ENCODE measurements around the gene NTNG1.

Gene NTNG1

GRCh38 chr1:107487506-107487905, 346.7 kb downstream of the NTNG1 start:
- DNase-seq (no peak), ATAC-seq (replicated peaks) (no peak)
- peaks cover 12 to 26% of the 10 kb centered on the region in 2 donors for H3K27me3 Mint-ChIP-seq
- no peaks in the 10 kb centered on the region for H3K4me1 Mint-ChIP-seq (ENCODE audit: low read depth in 2 of 2)
- no peaks in the 10 kb centered on the region for H3K36me3 Mint-ChIP-seq (ENCODE audit: insufficient read depth)
- H3K27ac Mint-ChIP-seq = no peak overlapping the region
- no peak overlapping the region for H3K4me3 Mint-ChIP-seq
- H3K9me3 Mint-ChIP-seq = no peaks in the 10 kb centered on the region

GRCh38 chr1:107491582-107491981, 350.7 kb downstream of the NTNG1 start:
- Mint-ChIP-seq H3K27ac (no peak overlapping the region), H3K4me1 (ENCODE audit: low read depth in 2 of 2) (no peaks in the 10 kb centered on the region), H3K9me3 (no peaks in the 10 kb centered on the region), H3K27me3 (peaks cover 26 to 27% of the 10 kb centered on the region in 2 donors), H3K36me3 (ENCODE audit: insufficient read depth) (no peaks in the 10 kb centered on the region), H3K4me3 (no peak overlapping the region)
- ATAC-seq (replicated peaks) (no peak), DNase-seq (no peak)

- no peak for DNase-seq
- Mint-ChIP-seq H3K27me3 (peaks cover 26 to 27% of the 10 kb centered on the region in 2 donors), H3K27ac (no peak overlapping the region), H3K36me3 (ENCODE audit: insufficient read depth) (no peaks in the 10 kb centered on the region), H3K9me3 (no peaks in the 10 kb centered on the region), H3K4me1 (ENCODE audit: low read depth in 2 of 2) (no peaks in the 10 kb centered on the region), H3K4me3 (no peak overlapping the region)
- ATAC-seq (replicated peaks) = no peak
These were observed 352.4 kb downstream of the NTNG1 start for GRCh38 chr1:107493111-107493716.

- H3K36me3 Mint-ChIP-seq (ENCODE audit: insufficient read depth) = no peaks in the 10 kb centered on the region
- ATAC-seq (replicated peaks) = no peak
- H3K27ac Mint-ChIP-seq = no peak overlapping the region
- H3K4me3 Mint-ChIP-seq = no peak overlapping the region
- H3K4me1 Mint-ChIP-seq (ENCODE audit: low read depth in 2 of 2) = no peaks in the 10 kb centered on the region
- H3K9me3 Mint-ChIP-seq = no peaks in the 10 kb centered on the region
- no peak for DNase-seq
- H3K27me3 Mint-ChIP-seq = peaks cover 21 to 27% of the 10 kb centered on the region in 2 donors
These were observed 353.2 kb downstream of the NTNG1 start for GRCh38 chr1:107494061-107494460.

GRCh38 chr1:107496002-107496401, 355.2 kb downstream of the NTNG1 start:
- Mint-ChIP-seq H3K36me3 (ENCODE audit: insufficient read depth) (no peaks in the 10 kb centered on the region), H3K4me1 (ENCODE audit: low read depth in 2 of 2) (peaks cover 0 to 1% of the 10 kb centered on the region in 2 donors), H3K27me3 (peaks cover 17 to 34% of the 10 kb centered on the region in 2 donors), H3K27ac (no peak overlapping the region), H3K9me3 (no peaks in the 10 kb centered on the region), H3K4me3 (no peak overlapping the region)
- no peak for DNase-seq
- ATAC-seq (replicated peaks) = no peak

- H3K4me1 Mint-ChIP-seq (ENCODE audit: low read depth in 2 of 2) = peaks cover 0 to 1% of the 10 kb centered on the region in 2 donors
- H3K27me3 Mint-ChIP-seq = peaks cover 10% of the 10 kb centered on the region in 2 donors
- H3K4me3 Mint-ChIP-seq = no peak overlapping the region
- H3K9me3 Mint-ChIP-seq = no peaks in the 10 kb centered on the region
- ATAC-seq (replicated peaks) (no peak), DNase-seq (no peak)
- H3K27ac Mint-ChIP-seq = no peak overlapping the region
- H3K36me3 Mint-ChIP-seq (ENCODE audit: insufficient read depth) = no peaks in the 10 kb centered on the region
These were observed 358.4 kb downstream of the NTNG1 start for GRCh38 chr1:107499139-107499744.

- peaks cover 10% of the 10 kb centered on the region in 2 donors for H3K27me3 Mint-ChIP-seq
- H3K9me3 Mint-ChIP-seq = no peaks in the 10 kb centered on the region
- peaks cover 0 to 1% of the 10 kb centered on the region in 2 donors for H3K4me1 Mint-ChIP-seq (ENCODE audit: low read depth in 2 of 2)
- H3K4me3 Mint-ChIP-seq = no peak overlapping the region
- ATAC-seq (replicated peaks) = no peak
- H3K36me3 Mint-ChIP-seq (ENCODE audit: insufficient read depth) = no peaks in the 10 kb centered on the region
- no peak for DNase-seq
- H3K27ac Mint-ChIP-seq = no peak overlapping the region
These were observed 360.3 kb downstream of the NTNG1 start for GRCh38 chr1:107501081-107501605.

- Mint-ChIP-seq H3K36me3 (ENCODE audit: insufficient read depth) (no peaks in the 10 kb centered on the region), H3K27me3 (peaks cover 6% of the 10 kb centered on the region in 2 donors), H3K27ac (no peak overlapping the region), H3K4me3 (no peak overlapping the region), H3K9me3 (no peaks in the 10 kb centered on the region), H3K4me1 (ENCODE audit: low read depth in 2 of 2) (no peaks in the 10 kb centered on the region)
- ATAC-seq (replicated peaks) (no peak), DNase-seq (no peak)
These were observed 369.5 kb downstream of the NTNG1 start for GRCh38 chr1:107510347-107510746.

GRCh38 chr1:107512836-107513235, 372.0 kb downstream of the NTNG1 start:
- Mint-ChIP-seq H3K36me3 (ENCODE audit: insufficient read depth) (no peaks in the 10 kb centered on the region), H3K27ac (no peak overlapping the region), H3K4me3 (no peak overlapping the region), H3K4me1 (ENCODE audit: low read depth in 2 of 2) (no peaks in the 10 kb centered on the region), H3K27me3 (peaks cover 6% of the 10 kb centered on the region in 2 donors), H3K9me3 (no peaks in the 10 kb centered on the region)
- DNase-seq (no peak), ATAC-seq (replicated peaks) (no peak)

- ATAC-seq (replicated peaks) (no peak), DNase-seq (no peak)
- Mint-ChIP-seq H3K36me3 (ENCODE audit: insufficient read depth) (no peaks in the 10 kb centered on the region), H3K27me3 (peaks cover 0 to 6% of the 10 kb centered on the region in 2 donors), H3K4me1 (ENCODE audit: low read depth in 2 of 2) (no peaks in the 10 kb centered on the region), H3K9me3 (no peaks in the 10 kb centered on the region), H3K27ac (no peak overlapping the region), H3K4me3 (no peak overlapping the region)
These were observed 374.0 kb downstream of the NTNG1 start for GRCh38 chr1:107514841-107515240.

- ATAC-seq (replicated peaks) = no peak
- H3K27me3 Mint-ChIP-seq = peaks cover 0 to 6% of the 10 kb centered on the region in 2 donors
- no peak overlapping the region for H3K4me3 Mint-ChIP-seq
- DNase-seq = no peak
- H3K36me3 Mint-ChIP-seq (ENCODE audit: insufficient read depth) = no peaks in the 10 kb centered on the region
- H3K27ac Mint-ChIP-seq = no peak overlapping the region
- no peaks in the 10 kb centered on the region for H3K9me3 Mint-ChIP-seq
- no peaks in the 10 kb centered on the region for H3K4me1 Mint-ChIP-seq (ENCODE audit: low read depth in 2 of 2)
These were observed 374.9 kb downstream of the NTNG1 start for GRCh38 chr1:107515702-107516101.

GRCh38 chr1:107523061-107523460, 382.2 kb downstream of the NTNG1 start:
- DNase-seq (no peak), ATAC-seq (replicated peaks) (no peak)
- Mint-ChIP-seq H3K27ac (no peak overlapping the region), H3K9me3 (no peaks in the 10 kb centered on the region), H3K4me3 (no peak overlapping the region), H3K4me1 (ENCODE audit: low read depth in 2 of 2) (no peaks in the 10 kb centered on the region), H3K36me3 (ENCODE audit: insufficient read depth) (no peaks in the 10 kb centered on the region), H3K27me3 (peaks cover 12 to 13% of the 10 kb centered on the region in 2 donors)

- peaks cover 14 to 20% of the 10 kb centered on the region in 2 donors for H3K27me3 Mint-ChIP-seq
- DNase-seq (no peak), ATAC-seq (replicated peaks) (no peak)
- no peaks in the 10 kb centered on the region for H3K4me1 Mint-ChIP-seq (ENCODE audit: low read depth in 2 of 2)
- no peak overlapping the region for H3K27ac Mint-ChIP-seq
- no peak overlapping the region for H3K4me3 Mint-ChIP-seq
- no peaks in the 10 kb centered on the region for H3K9me3 Mint-ChIP-seq
- H3K36me3 Mint-ChIP-seq (ENCODE audit: insufficient read depth) = no peaks in the 10 kb centered on the region
These were observed 382.9 kb downstream of the NTNG1 start for GRCh38 chr1:107523736-107524135.

GRCh38 chr1:107524301-107524700, 383.5 kb downstream of the NTNG1 start:
- no peaks in the 10 kb centered on the region for H3K36me3 Mint-ChIP-seq (ENCODE audit: insufficient read depth)
- DNase-seq (no peak), ATAC-seq (replicated peaks) (no peak)
- H3K27ac Mint-ChIP-seq = no peak overlapping the region
- peaks cover 15 to 21% of the 10 kb centered on the region in 2 donors for H3K27me3 Mint-ChIP-seq
- H3K9me3 Mint-ChIP-seq = no peaks in the 10 kb centered on the region
- no peak overlapping the region for H3K4me3 Mint-ChIP-seq
- no peaks in the 10 kb centered on the region for H3K4me1 Mint-ChIP-seq (ENCODE audit: low read depth in 2 of 2)

All from effector memory CD8-positive, alpha-beta T cell (primary cell).